GM21423 (cell line): ENCODE data around the gene TXNDC8.

Experiments
- ATAC-seq: cut with Tn5 transposase; IDR thresholded peaks from one replicate; pipeline ENCODE4 v1.9.1; 2021; ENCODE audit warnings: mild to moderate bottlenecking, moderate library complexity; ENCODE audit not compliant: unreplicated experiment

Gene TXNDC8

DNA sequence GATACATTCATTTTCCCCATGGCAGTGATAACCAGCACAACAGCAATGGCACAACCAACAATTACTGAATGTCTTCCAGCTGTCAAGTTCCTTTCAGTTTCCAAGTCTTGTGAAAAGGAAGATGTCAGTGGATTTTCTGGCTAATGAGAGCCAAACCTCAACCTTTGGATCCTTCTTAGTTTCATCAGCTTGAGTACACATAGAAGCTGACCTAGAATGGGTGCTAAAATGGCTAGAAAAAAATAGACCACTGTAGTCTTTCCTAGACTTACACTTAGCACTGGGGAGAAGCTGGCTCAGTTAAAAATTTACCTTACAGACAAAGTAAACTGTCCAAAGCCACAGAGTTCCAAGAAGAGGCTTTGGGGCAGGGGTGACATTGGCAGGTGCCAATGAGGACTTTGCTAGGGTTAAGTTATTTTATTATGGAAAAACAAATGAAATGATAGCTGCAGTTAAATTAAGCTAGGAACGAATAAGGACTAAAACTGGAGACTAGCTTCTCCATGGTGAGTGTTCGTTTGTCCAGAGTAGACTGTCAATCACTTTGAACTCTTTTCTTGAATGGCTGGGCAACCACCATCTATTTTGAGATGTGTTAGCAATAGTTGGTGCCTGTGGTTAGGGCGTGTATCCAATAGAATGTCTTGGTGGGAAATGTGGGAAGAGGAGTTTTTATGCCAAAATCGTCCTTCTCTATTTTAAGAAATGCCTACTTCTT, 55.5 kb downstream of the TXNDC8 start:
- no peak for ATAC-seq

DNA sequence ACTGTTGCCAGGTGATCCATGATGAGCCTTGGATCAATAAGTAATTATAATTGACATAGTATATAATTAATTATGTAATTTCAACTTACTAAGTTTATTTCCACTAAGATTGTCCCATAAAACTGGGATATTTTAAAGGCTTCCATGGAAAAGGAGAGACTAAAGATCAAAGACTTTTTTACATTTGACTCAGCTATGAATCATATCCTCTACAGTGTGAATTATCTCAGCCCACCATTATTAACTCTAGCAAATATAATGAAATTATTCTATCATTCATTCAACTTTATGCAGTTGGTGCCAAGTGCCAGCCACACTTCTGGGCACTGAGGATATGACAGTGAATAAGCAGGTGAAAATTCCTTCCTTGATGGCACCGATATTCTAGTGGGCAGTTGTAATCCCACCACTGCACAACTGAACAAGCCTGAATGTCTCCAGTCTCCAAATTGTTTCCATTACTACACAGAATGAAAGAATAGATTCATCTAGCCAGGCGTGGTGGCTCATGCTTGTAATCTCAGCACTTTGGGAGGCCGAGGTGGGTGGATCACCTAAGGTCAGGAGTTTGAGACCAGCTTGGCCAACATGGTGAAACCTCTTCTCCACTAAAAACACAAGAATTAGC, 59.5 kb downstream of the TXNDC8 start:
- ATAC-seq: no peak

DNA sequence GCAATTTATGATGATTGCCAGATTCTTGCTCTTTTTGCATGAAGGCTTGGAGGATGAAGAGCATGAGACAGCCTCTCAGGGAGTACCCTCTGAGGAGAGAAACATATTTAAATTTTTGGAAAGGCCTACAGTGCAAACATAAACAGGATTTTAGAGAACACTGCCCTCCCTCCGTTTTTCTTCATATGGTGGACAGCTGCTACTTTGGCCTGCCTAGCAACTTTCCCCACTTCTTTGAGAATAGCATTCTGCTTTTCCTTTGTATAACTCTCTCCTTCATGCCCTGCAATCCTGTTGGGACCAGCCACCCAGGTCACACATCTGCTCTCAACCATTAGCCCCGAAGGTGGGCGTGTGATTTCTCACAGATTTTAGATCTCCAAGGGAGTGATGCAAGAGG, 60.9 kb downstream of the TXNDC8 start:
- ATAC-seq: no peak

DNA sequence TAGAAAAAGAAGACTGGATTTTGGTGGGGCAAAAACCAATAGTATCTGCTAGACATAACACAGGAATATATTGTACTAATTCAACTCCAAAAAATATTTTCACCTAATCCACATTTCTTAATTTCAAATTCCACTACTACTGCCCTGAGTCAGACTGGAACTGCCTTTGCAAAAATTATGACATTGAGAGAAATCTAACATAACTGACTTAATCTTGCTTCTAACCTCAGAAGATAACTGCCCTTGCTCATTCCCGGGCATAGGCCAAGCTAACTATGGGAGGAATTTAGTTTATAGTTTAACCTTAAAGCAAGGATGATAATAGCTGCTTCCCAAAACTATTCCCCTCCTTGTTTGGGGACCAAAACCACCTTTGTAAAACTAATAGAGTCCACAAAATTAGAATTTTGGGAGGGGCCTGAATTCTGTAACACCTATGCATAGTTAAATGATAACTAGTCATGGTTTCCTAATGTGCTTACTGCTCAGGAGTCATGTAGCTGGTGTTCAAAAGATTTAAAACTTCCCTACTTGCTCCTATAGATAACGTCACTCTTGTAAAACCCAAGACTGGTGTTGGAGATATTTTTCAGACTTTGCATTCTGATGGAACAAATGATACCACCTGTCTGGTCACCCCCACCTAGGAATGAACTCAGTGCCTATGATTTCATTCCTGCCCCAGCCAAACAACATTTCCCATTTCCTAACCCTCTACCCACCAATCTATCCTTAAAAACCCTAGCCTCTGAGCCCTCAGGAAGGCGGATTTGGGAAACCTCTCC, 67.3 kb downstream of the TXNDC8 start:
- no peak for ATAC-seq

DNA sequence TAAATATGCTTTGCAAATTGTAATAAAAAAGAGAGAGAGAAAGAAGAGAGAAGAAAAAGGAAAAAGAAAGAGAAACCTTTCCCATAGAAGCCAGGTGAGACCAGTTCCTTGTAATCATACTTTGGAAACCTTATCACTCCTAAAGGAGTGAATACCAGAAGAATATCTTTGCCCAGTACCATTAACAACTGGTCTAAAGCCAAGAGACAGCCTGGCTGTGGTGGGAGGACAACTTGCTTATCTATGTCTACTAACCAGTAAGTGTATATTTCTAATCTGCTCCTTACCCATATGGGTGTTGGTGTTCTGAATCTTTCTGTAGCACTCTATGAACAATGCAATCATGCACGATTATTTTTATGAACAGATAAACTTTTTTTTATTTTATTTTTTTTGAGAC, 70.9 kb downstream of the TXNDC8 start:
- no peak for ATAC-seq

DNA sequence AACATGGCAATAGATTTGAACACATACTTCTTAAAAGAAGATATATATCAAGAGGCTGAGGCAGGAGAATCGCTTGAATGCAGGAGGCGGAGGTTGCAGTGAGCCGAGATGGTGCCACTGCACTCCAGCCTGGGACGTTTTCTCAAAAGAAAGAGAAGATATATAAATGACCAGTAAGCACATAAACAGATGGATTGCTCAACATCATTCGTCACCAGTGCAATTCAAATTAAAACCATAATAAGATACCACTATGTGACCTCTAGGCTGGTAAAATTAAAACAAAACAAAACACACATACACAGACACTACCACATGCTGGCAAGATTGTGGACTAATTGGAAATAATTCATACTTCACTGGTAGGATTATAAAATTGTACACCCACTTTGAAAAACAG, 76.0 kb downstream of the TXNDC8 start:
- ATAC-seq: no peak

DNA sequence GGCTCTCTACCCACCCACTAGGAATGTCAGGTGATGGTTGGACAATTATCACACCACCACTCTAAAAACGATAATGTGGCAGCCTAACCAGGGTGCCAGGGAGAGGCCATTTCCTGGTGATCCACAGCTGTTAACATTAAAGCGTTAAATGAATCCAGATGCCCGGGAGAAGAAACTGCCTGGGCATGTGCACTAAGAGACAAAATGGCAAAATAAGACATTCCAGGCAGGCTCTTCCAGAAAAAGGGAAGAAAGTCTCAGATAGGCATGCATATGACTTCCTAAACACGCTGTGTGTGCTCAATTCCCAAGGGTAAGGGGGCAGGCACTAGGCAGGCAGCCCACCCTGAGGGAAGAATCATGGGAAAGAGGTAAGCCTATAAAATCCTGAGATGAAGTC, 76.8 kb downstream of the TXNDC8 start:
- no peak for ATAC-seq

DNA sequence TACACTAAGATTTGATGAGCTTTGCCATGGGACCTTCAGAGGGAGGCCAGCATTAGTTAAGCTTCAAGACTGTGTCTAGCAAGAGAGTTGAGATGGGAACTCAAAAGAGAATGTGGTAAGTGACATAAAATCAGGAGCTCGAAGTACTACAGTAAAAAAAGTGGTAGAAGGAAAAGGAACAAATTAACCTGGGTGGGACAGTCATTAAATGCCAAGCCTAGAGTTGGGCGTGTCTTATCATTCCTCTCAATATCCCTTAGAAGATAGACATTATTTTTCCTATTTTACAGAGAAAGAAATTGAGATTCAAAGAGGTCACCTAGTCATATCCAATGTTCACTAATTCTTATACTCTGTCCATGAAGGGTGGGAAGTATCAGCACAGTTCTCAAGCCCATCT, 78.1 kb downstream of the TXNDC8 start:
- no peak for ATAC-seq

DNA sequence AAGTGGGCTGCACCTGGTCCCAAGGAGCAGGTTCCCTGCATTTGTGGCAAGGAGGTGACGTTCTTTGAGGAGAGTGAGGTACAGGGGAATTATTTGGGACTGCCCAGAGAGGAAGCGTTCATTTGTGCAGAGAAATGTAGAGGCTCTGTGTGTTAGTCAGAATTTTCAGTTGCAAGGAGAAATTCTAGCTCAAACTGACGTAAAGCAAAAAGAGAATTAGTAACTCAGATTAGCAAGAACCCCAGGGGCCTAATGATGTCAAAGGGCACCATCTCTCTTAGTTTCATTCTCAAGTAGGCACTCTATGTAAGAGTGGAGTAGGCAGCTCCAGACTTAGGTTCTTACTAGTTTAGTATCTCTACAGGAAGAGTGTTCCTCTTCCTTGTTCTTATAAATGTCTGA, 79.0 kb downstream of the TXNDC8 start:
- ATAC-seq: no peak

DNA sequence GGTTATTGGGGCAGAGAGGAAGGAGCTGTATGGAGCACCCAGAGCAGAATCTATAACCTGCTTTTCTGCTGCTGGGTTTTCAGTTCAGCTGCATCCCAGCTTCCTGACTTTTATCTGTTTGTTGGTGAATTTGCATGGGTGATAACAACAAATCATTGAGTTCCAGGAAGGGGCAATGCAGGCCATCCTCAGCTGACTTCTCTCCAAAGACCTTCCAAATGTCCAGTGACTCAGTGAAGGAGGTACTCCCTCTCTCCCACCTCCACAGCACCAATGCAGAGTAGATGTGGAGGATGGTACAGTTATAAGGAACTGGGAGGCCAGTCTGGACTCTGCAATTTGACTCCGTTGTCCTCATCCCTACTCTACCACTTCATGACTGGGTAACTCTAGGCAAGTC, 79.7 kb downstream of the TXNDC8 start:
- ATAC-seq: no peak

DNA sequence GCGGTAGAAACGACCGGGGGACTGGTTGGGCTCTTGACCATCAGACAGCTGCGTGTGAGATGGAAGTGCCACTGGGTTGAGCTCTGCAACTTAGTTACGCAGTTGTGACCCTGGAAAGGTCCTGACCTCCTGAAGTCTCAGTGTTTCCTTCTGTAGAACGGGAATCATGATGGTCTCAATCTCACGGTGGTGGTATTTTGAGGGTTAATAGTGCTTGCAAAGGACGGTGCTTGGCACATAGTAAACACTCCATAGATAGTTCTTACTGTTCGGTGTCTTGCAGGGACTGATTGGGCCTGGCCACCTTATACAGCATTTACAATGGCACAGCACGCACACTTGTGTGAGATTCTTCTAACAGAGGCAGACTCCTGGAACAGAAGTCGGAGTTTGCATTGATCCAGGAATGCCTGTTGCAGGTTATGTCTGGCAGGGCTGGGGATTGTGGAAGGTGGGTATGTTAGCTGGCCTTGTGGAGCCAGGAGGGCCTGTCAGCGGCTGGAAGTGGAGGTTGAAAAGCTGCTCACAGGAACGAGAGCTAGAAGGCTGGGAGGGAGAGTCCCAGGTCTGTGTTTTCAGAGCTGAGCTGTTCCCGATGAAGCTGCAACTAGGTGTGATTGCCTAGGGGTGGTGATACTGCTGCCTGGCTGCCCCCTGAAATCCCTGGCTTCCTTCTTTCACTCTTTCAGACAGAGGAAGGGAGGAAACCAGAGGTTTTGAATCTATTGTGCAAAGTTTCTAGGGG, 80.4 kb downstream of the TXNDC8 start:
- ATAC-seq: peak; percentile 0

DNA sequence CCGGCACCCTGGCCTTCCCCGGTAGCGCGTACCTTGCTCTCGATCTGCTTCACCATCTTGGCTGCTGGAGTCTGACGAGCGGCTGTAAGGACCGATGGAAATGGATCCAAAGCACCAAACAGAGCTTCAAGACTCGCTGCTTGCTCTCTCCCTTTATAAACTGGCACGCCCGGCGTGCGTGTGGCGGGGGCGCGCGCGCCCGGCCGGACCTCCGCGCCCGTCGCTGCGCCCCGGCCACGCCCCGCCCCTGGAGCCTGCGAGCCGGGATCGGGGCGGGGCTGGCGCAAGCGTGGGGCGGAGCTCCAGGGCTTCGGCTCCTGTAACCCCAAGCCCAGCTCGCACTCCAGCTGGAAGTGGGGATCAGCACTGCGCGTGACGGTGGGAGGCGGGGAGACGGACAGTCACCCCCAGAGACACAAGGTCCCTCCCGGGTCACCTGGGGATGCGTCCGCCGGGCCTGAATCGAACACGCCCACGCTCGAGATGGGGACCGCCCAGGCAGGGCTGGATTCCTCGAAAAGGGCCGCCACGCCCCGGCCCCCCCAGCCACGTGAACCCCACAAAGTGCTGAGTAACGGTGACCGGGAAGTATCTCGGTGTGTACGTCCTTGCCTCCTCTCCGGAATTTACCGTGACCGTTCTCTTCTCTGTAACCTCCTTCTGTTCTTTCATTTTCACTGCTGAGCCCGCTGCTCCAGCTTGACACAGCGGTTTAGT, 81.1 kb downstream of the TXNDC8 start, which contains the start of gene TXN:
Gene TXN (minus strand): TSS at position 128 of the 717 bp plus-strand sequence. CDS start 72 bp downstream, at position 56.
- peak; percentile 61 for ATAC-seq

DNA sequence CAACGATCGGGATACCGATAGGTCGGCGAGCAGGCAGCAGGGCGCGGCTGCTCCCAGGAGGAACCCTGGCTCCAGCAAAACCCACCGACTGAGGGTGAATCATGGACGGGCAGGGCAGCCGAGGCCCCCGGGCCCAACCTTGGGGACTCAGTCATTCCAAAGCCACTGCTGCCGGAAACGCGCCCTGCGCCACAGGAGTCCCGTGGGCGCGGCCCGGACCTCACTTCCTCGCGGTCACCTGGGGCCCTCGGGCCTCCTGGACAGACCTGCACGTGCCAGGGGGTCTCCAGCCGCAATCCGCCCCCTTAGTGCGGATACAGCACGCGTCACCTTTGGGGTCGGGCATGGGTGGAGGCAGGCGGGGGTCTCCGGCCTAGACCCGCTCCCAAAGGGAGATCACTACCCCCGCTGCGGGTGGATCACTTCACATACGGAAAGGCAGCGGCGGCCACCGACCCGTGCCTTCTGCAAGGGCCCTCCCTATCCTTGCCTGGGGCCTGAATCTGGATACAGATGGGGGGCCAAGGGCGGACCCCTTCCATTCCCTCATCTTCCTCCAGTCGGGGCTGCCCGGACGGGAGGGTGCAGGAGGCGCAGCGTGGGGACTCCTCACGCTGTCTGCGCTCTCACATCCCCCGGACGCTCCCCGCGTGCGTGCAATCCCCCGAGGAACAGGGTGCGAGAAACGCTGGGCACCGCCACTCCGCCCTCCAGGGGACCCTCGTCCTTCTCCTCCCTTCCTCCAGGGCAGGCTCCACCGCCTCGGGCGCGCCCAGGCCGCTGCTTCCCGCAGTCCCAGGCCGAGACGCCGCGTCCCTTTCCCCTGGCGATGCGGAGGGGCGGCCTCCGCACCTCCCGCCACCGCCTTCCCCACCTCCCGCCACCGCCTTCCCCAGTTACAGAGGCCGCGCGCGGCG, 81.9 kb downstream of the TXNDC8 start:
- ATAC-seq: peak; percentile 19

DNA sequence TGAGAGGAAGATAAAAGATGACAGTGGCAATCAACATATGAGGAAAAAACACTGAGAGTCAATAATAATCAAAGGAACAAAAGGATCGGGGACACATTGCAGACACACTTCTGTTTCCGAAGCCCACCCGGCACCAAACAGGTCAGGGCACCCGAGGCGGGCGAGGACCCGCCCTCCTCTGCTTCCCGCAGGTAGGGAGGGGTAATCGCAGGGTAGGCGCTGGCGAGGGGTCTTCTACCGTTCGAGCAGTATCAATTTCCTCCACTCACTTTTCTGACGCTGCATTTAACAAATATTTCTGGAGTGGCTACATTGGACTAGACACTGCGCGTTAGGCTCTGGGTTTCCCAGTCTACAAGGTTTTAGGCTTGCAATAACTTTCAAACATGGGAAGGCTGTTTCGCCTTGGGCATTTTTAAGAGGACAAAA, 82.6 kb downstream of the TXNDC8 start:
- no peak for ATAC-seq

DNA sequence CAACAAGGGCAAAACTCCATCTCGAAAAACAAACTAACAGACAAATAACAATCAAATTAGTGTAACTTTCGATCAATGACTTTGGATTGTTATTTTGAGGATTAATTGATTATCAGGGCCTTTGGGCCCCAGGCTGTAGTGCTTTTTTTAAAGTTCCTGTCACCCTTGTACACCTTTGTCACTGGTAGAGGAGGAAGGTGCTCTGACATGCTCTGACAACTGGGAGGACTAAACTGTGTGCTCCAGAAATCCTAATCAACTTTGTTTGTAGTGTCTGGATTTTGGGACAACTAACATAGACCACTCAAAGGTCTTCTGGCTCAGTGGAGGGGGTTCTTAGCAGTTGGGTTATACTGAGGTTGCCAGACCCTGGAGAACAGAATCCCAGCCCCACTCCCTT, 83.2 kb downstream of the TXNDC8 start:
- ATAC-seq: no peak
